GM18519 (cell line): ENCODE results near the gene RHPN2.
"Not testable (repeated sequence)": the region's sequence is repeated elsewhere in the genome, so short reads cannot be mapped to it uniquely, and the experiment has no call there.

Experiments used
- ATAC-seq: cut with Tn5 transposase; IDR thresholded peaks from one replicate; pipeline ENCODE4 v1.9.1; 2021; ENCODE audit warnings: mild to moderate bottlenecking, moderate library complexity; ENCODE audit not compliant: unreplicated experiment, low FRiP score

The RHPN2 gene

GRCh38 chr19:32982488-32982887, 82.2 kb downstream of the RHPN2 start:
- not testable (repeated sequence) for ATAC-seq

- ATAC-seq, result not testable (repeated sequence)
Observed at GRCh38 chr19:32979807-32980206, 84.9 kb downstream of the RHPN2 start.

GRCh38 chr19:32977813-32978212, 86.9 kb downstream of the RHPN2 start:
- ATAC-seq, result not testable (repeated sequence)

GRCh38 chr19:32977280-32977679, 87.4 kb downstream of the RHPN2 start:
- no peak for ATAC-seq

GRCh38 chr19:32976223-32976805, 88.4 kb downstream of the RHPN2 start:
- ATAC-seq, result no peak

GRCh38 chr19:32971715-32972540, 92.8 kb downstream of the RHPN2 start, which contains the start of the genes CEP89 and FAAP24:
Gene CEP89 (minus strand): TSS chr19:32971958. CDS start chr19:32971874, 84 bp downstream.
Gene FAAP24 (plus strand): TSS chr19:32972242. CDS start chr19:32973197, 955 bp downstream.
- peak; percentile 98 for ATAC-seq

- ATAC-seq, result no peak
Observed at GRCh38 chr19:32971012-32971595, 93.6 kb downstream of the RHPN2 start.

- no peak for ATAC-seq
Observed at GRCh38 chr19:32969549-32969948, 95.1 kb downstream of the RHPN2 start.

- ATAC-seq, result no peak
Observed at GRCh38 chr19:32966750-32967149, 97.9 kb downstream of the RHPN2 start.

- ATAC-seq, result no peak
Observed at GRCh38 chr19:32945260-32945659, 119.4 kb downstream of the RHPN2 start.

GRCh38 chr19:32941273-32941672, 123.4 kb downstream of the RHPN2 start:
- not testable (repeated sequence) for ATAC-seq

- ATAC-seq, result no peak
Observed at GRCh38 chr19:32936065-32936464, 128.6 kb downstream of the RHPN2 start.

GRCh38 chr19:32935629-32936028, 129.1 kb downstream of the RHPN2 start:
- no peak for ATAC-seq

- no peak for ATAC-seq
Observed at GRCh38 chr19:32933571-32933970, 131.1 kb downstream of the RHPN2 start.

GRCh38 chr19:32930567-32930966, 134.1 kb downstream of the RHPN2 start:
- no peak for ATAC-seq

- ATAC-seq, result no peak
Observed at GRCh38 chr19:32928806-32929205, 135.9 kb downstream of the RHPN2 start.
